ENCODE data around the gene RGS7. TPM values are rescaled to one million over a fixed set of nuclear protein-coding genes. Genes with fewer than 3 reads are reported as not detected.

RGS7 gene
- total and polyA plus RNA-seq, 10 donors = 0.09 to 1.8 (median 0.72) TPM; not detected in 1

DNA sequence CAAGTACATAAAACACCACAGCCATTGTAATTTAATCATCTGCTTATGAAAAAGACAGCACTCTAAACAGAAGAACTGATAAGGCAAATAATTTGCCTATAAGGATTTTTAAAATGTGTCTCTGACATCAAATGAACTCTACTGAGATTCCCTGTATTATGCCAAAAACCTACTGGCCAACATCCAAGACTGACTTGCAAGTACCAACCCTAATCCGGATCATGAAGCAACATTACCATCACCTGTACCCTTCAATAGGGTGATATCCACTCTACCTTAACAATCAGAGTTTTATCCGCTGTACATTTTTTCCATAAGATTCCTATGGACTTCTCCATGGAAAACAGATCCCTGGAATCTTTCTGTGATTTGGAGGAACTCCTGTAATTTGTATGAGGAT lies 4.6 kb downstream of the RGS7 start:
- DNase-seq = no peak

DNA sequence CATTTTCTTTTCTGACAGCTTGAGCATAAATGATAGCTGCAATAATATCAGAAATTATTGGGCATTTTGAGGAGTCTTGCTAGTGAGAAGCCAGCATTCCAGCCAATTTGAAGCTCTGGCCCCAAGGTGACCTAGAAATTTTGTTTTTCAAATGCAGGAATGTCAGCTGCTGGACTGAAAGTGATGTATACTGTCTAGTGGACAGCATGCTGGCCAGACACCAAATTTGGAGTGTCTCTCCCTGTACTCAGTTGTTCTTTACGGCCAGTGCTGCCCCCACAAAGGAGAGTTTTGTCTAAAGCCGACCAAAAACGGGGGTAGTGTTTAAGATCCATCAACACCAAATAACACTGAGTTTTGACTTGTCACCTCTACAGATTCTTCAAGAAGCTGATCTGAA lies 5.2 kb downstream of the RGS7 start:
- intact Hi-C loops (cut with DNase I; ENCODE audit: low total_unique reads) = no loop called here
- Histone ChIP-seq H3K4me1 (peaks cover 0 to 12% (median 3%) of the 10 kb centered on the region in 6 donors), H3K27ac (no peak overlapping the region), H3K9me3 (no peaks in the 10 kb centered on the region), H3K27me3 (replicated peaks in 1 of 7) (peaks cover 0 to 18% (median 12%) of the 10 kb centered on the region in 7 donors), H3K4me3 (no peak overlapping the region), H3K36me3 (no peaks in the 10 kb centered on the region)
- no peak for TF ChIP-seq POLR2A (IDR thresholded peaks at IDR 0.05)
- TF ChIP-seq POLR2AphosphoS5 (IDR thresholded peaks at IDR 0.05) = no peak
- TF ChIP-seq, protein P1, sequence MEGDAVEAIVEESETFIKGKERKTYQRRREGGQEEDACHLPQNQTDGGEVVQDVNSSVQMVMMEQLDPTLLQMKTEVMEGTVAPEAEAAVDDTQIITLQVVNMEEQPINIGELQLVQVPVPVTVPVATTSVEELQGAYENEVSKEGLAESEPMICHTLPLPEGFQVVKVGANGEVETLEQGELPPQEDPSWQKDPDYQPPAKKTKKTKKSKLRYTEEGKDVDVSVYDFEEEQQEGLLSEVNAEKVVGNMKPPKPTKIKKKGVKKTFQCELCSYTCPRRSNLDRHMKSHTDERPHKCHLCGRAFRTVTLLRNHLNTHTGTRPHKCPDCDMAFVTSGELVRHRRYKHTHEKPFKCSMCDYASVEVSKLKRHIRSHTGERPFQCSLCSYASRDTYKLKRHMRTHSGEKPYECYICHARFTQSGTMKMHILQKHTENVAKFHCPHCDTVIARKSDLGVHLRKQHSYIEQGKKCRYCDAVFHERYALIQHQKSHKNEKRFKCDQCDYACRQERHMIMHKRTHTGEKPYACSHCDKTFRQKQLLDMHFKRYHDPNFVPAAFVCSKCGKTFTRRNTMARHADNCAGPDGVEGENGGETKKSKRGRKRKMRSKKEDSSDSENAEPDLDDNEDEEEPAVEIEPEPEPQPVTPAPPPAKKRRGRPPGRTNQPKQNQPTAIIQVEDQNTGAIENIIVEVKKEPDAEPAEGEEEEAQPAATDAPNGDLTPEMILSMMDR (IDR thresholded peaks at IDR 0.05 in 8 of 11, conservative IDR thresholded peaks at IDR 0.05 in 3 of 11) = no peak
- DNase-seq = no peak
- WGBS, 5 donors = 57 to 80% (median 61%) methylated on average over 3 of the region's 3 CpGs

More for the DNA sequence above, 4.6 kb downstream of the RGS7 start:
- Histone ChIP-seq H3K4me3 (no peak overlapping the region), H3K27ac (no peak overlapping the region), H3K27me3 (replicated peaks in 1 of 7) (peaks cover 0 to 23% (median 18%) of the 10 kb centered on the region in 7 donors), H3K9me3 (no peaks in the 10 kb centered on the region), H3K36me3 (no peaks in the 10 kb centered on the region), H3K4me1 (peaks cover 0 to 17% (median 6%) of the 10 kb centered on the region in 6 donors)
- TF ChIP-seq POLR2AphosphoS5 (IDR thresholded peaks at IDR 0.05) (no peak), POLR2A (IDR thresholded peaks at IDR 0.05) (no peak)
- TF ChIP-seq, protein P1 (IDR thresholded peaks at IDR 0.05 in 8 of 11, conservative IDR thresholded peaks at IDR 0.05 in 3 of 11) = no peak
- 90 to 95% (median 91%) methylated on average over 2 of the region's 2 CpGs for WGBS, 5 donors
- intact Hi-C loops (cut with DNase I; ENCODE audit: low total_unique reads) = no loop called here

DNA sequence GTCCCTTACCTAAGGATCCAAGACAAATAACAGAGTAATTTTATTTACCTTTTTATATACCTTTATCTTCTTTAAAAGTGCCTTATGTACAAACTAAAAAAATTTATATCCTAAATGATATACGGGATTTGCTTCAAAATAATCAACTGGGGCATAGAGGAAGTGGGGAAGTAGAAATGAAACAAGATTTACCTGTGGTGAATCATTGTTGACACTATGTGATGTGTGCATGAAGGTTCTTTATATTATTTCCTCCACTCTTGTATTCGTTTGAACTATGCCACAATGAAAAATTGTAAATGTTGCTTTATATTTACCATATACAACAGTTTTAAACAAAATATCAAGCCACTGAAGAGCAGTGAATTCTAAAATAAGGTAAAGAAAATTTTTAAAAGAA lies 13.0 kb downstream of the RGS7 start:
- no peak overlapping the region for H3K4me3 ChIP-seq
- intact Hi-C loops (cut with DNase I; ENCODE audit: low total_unique reads) = no loop called here
- no peak overlapping the region for H3K27ac ChIP-seq
- WGBS, 5 donors = 52 to 69% (median 67%) methylated on average over 2 of the region's 2 CpGs
- TF ChIP-seq, protein P1 (IDR thresholded peaks at IDR 0.05 in 8 of 11, conservative IDR thresholded peaks at IDR 0.05 in 3 of 11) = no peak
- no peak for TF ChIP-seq POLR2A (IDR thresholded peaks at IDR 0.05)
- H3K9me3 ChIP-seq = no peaks in the 10 kb centered on the region
- DNase-seq = no peak
- H3K27me3 ChIP-seq (replicated peaks in 1 of 7) = no peaks in the 10 kb centered on the region
- no peaks in the 10 kb centered on the region for H3K4me1 ChIP-seq
- no peaks in the 10 kb centered on the region for H3K36me3 ChIP-seq

DNA sequence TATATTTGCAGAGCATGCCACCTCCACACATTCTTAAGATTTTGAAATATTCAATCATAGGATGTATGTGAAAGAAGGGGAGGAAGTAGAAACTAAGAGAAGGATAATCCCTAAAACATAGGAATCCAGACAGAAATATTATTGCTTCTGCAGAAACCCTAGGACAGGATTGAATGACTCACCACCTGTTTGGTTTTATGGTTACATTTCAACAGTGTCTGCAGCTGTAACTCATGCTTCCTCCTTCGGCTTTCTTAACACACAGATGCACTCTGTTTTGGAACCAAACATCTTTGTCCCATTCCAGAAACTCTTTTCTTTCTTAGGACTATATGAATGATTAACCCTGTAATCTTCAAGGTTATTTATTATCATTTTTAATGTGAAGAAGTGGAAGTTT lies 20.7 kb downstream of the RGS7 start:
- Histone ChIP-seq H3K4me1 (no peaks in the 10 kb centered on the region), H3K27ac (no peak overlapping the region), H3K27me3 (replicated peaks in 1 of 7) (no peaks in the 10 kb centered on the region), H3K4me3 (no peak overlapping the region), H3K36me3 (no peaks in the 10 kb centered on the region), H3K9me3 (no peaks in the 10 kb centered on the region)
- DNase-seq = no peak
- TF ChIP-seq, protein P1 (IDR thresholded peaks at IDR 0.05 in 8 of 11, conservative IDR thresholded peaks at IDR 0.05 in 3 of 11) = no peak
- TF ChIP-seq POLR2AphosphoS5 (IDR thresholded peaks at IDR 0.05) = no peak
- 41 to 71% (median 56%) methylated on average over 1 of the region's 1 CpG for WGBS, 5 donors
- intact Hi-C loops (cut with DNase I; ENCODE audit: low total_unique reads) = no loop called here
